Mesenchymal stem cell (in vitro differentiated cells and primary cell): Measurements from ENCODE around the gene OXCT2.
"Not testable (repeated sequence)": the region's sequence is repeated elsewhere in the genome, so short reads cannot be mapped to it uniquely, and the experiment has no call there.

Experiments
- DNase-seq: peaks from one replicate; pipeline ENCODE4 v3.0.0-alpha.2; 2013
- H2AFZ ChIP-seq: one replicate; pipeline ENCODE4 v1.6.1; 2013; ENCODE audit warnings: low read depth, mild to moderate bottlenecking, control low read depth, inconsistent platforms, low read length, moderate library complexity
- H2AK5ac ChIP-seq: 2 replicates; pipeline ENCODE4 v1.6.1; 2013; ENCODE audit warnings: low read length, moderate library complexity, mild to moderate bottlenecking, inconsistent platforms; ENCODE audit not compliant: severe bottlenecking
- H2BK120ac ChIP-seq: one replicate; pipeline ENCODE4 v1.6.1; 2013; ENCODE audit warnings: low read depth, mild to moderate bottlenecking, inconsistent platforms, low read length, moderate library complexity
- H2BK12ac ChIP-seq, 2 experiments: one replicate each; pipeline ENCODE4 v1.6.1; 2013; ENCODE audit warnings: inconsistent platforms in 2 of 2, low read length in 2 of 2, mild to moderate bottlenecking in 2 of 2, moderate library complexity in 2 of 2, control low read depth in 1 of 2
- H2BK15ac ChIP-seq: one replicate; pipeline ENCODE4 v1.6.1; 2013; ENCODE audit warnings: mild to moderate bottlenecking, low read depth, inconsistent platforms; ENCODE audit not compliant: poor library complexity, severe bottlenecking
- H2BK5ac ChIP-seq: 2 replicates; pipeline ENCODE4 v1.6.1; 2013; ENCODE audit warnings: low read depth, mild to moderate bottlenecking, low read length, control low read depth, inconsistent platforms; ENCODE audit not compliant: poor library complexity, severe bottlenecking
- H3K14ac ChIP-seq, 2 experiments: one replicate each; pipeline ENCODE4 v1.6.1; 2013; ENCODE audit warnings: inconsistent platforms in 2 of 2, low read length in 2 of 2, control low read depth in 1 of 2, mild to moderate bottlenecking in 1 of 2, moderate library complexity in 1 of 2
- H3K18ac ChIP-seq, 2 experiments: one replicate each; pipeline ENCODE4 v1.6.1; 2013; ENCODE audit warnings: inconsistent platforms in 2 of 2, low read length in 2 of 2, control low read depth in 1 of 2, low read depth in 1 of 2, mild to moderate bottlenecking in 1 of 2
- H3K23ac ChIP-seq, 2 experiments: one replicate each; pipeline ENCODE4 v1.6.1; 2013; ENCODE audit warnings: inconsistent platforms in 2 of 2, low read length in 2 of 2, mild to moderate bottlenecking in 2 of 2, moderate library complexity in 2 of 2, control low read depth in 1 of 2
- H3K27ac ChIP-seq: 2 replicates; pipeline ENCODE4 v1.5.1; 2013; ENCODE audit warnings: mild to moderate bottlenecking, moderate library complexity, low read length, control low read depth, inconsistent platforms; ENCODE audit not compliant: poor library complexity, severe bottlenecking
- H3K27me3 ChIP-seq, 2 experiments: 2 replicates each; pipeline versions ENCODE4 v1.6.1 to v1.7.0; 2013; ENCODE audit warnings: low read length in 2 of 2, mild to moderate bottlenecking in 2 of 2, moderate library complexity in 2 of 2, control low read depth in 1 of 2, inconsistent platforms in 1 of 2; ENCODE audit not compliant: control insufficient read depth in 1 of 2, insufficient read depth in 1 of 2
- H3K36me3 ChIP-seq, 2 experiments: 2 replicates each; pipeline versions ENCODE4 v1.6.1 to v1.7.0; 2013; ENCODE audit warnings: low read length in 2 of 2, control low read depth in 1 of 2, inconsistent platforms in 1 of 2, low read depth in 1 of 2, mild to moderate bottlenecking in 1 of 2; ENCODE audit not compliant: insufficient read depth in 2 of 2, control insufficient read depth in 1 of 2
- H3K4ac ChIP-seq, 2 experiments: one replicate each; pipeline ENCODE4 v1.6.1; 2013; ENCODE audit warnings: inconsistent platforms in 2 of 2, low read length in 2 of 2, mild to moderate bottlenecking in 2 of 2, moderate library complexity in 2 of 2, control low read depth in 1 of 2, low read depth in 1 of 2
- H3K4me1 ChIP-seq: 2 replicates; pipeline ENCODE4 v1.6.1; 2013; ENCODE audit warnings: low read depth, low read length, control low read depth; ENCODE audit not compliant: control insufficient read depth, insufficient read depth
- H3K4me2 ChIP-seq: 2 replicates; pipeline ENCODE4 v1.6.1; 2013; ENCODE audit warnings: low read length, mild to moderate bottlenecking, inconsistent platforms; ENCODE audit not compliant: poor library complexity, severe bottlenecking
- H3K4me3 ChIP-seq, 2 experiments: 2 replicates each; pipeline versions ENCODE4 v1.5.1 to v1.7.0; 2013; ENCODE audit warnings: low read length in 2 of 2, mild to moderate bottlenecking in 2 of 2, control low read depth in 1 of 2, low read depth in 1 of 2; ENCODE audit not compliant: insufficient read depth in 1 of 2
- H3K79me1 ChIP-seq: replicated peaks from 2 replicates; pipeline ENCODE4 v1.6.1; 2013; ENCODE audit warnings: mild to moderate bottlenecking, control low read depth, low read length, inconsistent platforms; ENCODE audit not compliant: poor library complexity, severe bottlenecking
- H3K9ac ChIP-seq: 2 replicates; pipeline ENCODE4 v1.7.0; 2013; ENCODE audit warnings: mild to moderate bottlenecking, low read length, moderate library complexity
- H3K9me3 ChIP-seq: 2 replicates; pipeline ENCODE4 v1.7.0; 2013; ENCODE audit warnings: mild to moderate bottlenecking, low read length; ENCODE audit not compliant: control insufficient read depth
- H4K8ac ChIP-seq: one replicate; pipeline ENCODE4 v1.6.1; 2013; ENCODE audit warnings: inconsistent platforms, mild to moderate bottlenecking, low read length, moderate library complexity
- H4K91ac ChIP-seq: one replicate; pipeline ENCODE4 v1.6.1; 2013; ENCODE audit warnings: mild to moderate bottlenecking, low read length, inconsistent platforms
- WGBS: methylation state at CpG from one replicate; pipeline ENCODE4 v1.1.7; 2013; ENCODE audit warnings: mixed read lengths; 5-methylcytosine and 5-hydroxymethylcytosine counted together

The OXCT2 gene

GRCh38 chr1:39787108-39787375 lies 15.9 kb upstream of the OXCT2 start:
- not testable (repeated sequence) for H3K23ac ChIP-seq, H2AFZ ChIP-seq, H4K91ac ChIP-seq, H3K36me3 ChIP-seq, H4K8ac ChIP-seq, H3K9me3 ChIP-seq, H3K9ac ChIP-seq, H2BK5ac ChIP-seq, H3K18ac ChIP-seq, H3K4ac ChIP-seq, H3K27ac ChIP-seq, DNase-seq, H2BK15ac ChIP-seq, H3K14ac ChIP-seq, H3K4me3 ChIP-seq, H3K4me2 ChIP-seq, H2BK12ac ChIP-seq, H3K79me1 ChIP-seq, H2BK120ac ChIP-seq, H2AK5ac ChIP-seq
- Histone ChIP-seq H3K4me1 (peaks cover 11% of the 10 kb centered on the region), H3K27me3 (peaks cover 54 to 60% of the 10 kb centered on the region in 2 experiments)
- WGBS: 100% methylated on average over 1 of the region's 5 CpGs

GRCh38 chr1:39786303-39787107 lies 15.4 kb upstream of the OXCT2 start:
- not testable (repeated sequence) for H3K36me3 ChIP-seq, H3K4me3 ChIP-seq, H4K8ac ChIP-seq, H3K18ac ChIP-seq, H2BK12ac ChIP-seq, H4K91ac ChIP-seq, H3K14ac ChIP-seq, H2BK120ac ChIP-seq, H2AK5ac ChIP-seq, H3K23ac ChIP-seq, H3K79me1 ChIP-seq, DNase-seq, H3K9ac ChIP-seq, H2BK15ac ChIP-seq, H3K4me2 ChIP-seq, H2AFZ ChIP-seq, H3K27ac ChIP-seq, H2BK5ac ChIP-seq, H3K9me3 ChIP-seq, H3K4ac ChIP-seq
- H3K27me3 ChIP-seq: peaks cover 53 to 61% of the 10 kb centered on the region in 2 experiments
- 90% methylated on average over 7 of the region's 12 CpGs for WGBS
- H3K4me1 ChIP-seq: peaks cover 11% of the 10 kb centered on the region

GRCh38 chr1:39782685-39783084 lies 11.5 kb upstream of the OXCT2 start:
- not testable (repeated sequence) for H2BK12ac ChIP-seq, H3K9ac ChIP-seq, H4K91ac ChIP-seq, H3K4me1 ChIP-seq, H2BK5ac ChIP-seq, H3K18ac ChIP-seq, H4K8ac ChIP-seq, H3K4ac ChIP-seq, H2AK5ac ChIP-seq, H3K79me1 ChIP-seq, H3K4me2 ChIP-seq, H3K4me3 ChIP-seq, H2BK15ac ChIP-seq, H3K23ac ChIP-seq, H3K36me3 ChIP-seq, H3K14ac ChIP-seq, H2AFZ ChIP-seq, H2BK120ac ChIP-seq, H3K27ac ChIP-seq, DNase-seq, H3K9me3 ChIP-seq
- 98% methylated on average over 8 of the region's 10 CpGs for WGBS
- peaks cover 61 to 64% of the 10 kb centered on the region in 2 experiments for H3K27me3 ChIP-seq

GRCh38 chr1:39782103-39782502 lies 11.0 kb upstream of the OXCT2 start:
- no peak for DNase-seq
- Histone ChIP-seq H3K4me2 (no peak overlapping the region), H3K27ac (no peak overlapping the region), H3K79me1 (no peaks in the 10 kb centered on the region), H3K4me1 (no peaks in the 10 kb centered on the region), H3K9ac (no peak overlapping the region), H4K8ac (no peak overlapping the region), H2BK15ac (no peak overlapping the region), H3K27me3 (peaks cover 58 to 60% of the 10 kb centered on the region in 2 experiments), H2AK5ac (no peak overlapping the region), H3K4ac (no peak overlapping the region), H2BK120ac (no peak overlapping the region), H3K18ac (no peak overlapping the region), H3K36me3 (no peaks in the 10 kb centered on the region), H3K4me3 (no peak overlapping the region), H3K9me3 (no peaks in the 10 kb centered on the region), H3K23ac (no peak overlapping the region), H2BK12ac (no peak overlapping the region), H4K91ac (no peak overlapping the region), H3K14ac (no peak overlapping the region), H2BK5ac (no peak overlapping the region), H2AFZ (no peak overlapping the region)
- WGBS: 77% methylated on average over 5 of the region's 6 CpGs
